MCF 10A (cell line): Measurements from ENCODE around the gene CALHM1. TPM values are rescaled to one million over a fixed set of nuclear protein-coding genes. Genes with fewer than 3 reads are reported as not detected.
"Not testable (repeated sequence)": the region's sequence is repeated elsewhere in the genome, so short reads cannot be mapped to it uniquely, and the experiment has no call there.

Experiments used
- BruUV-seq: library from RNA; stranded (reverse); fragments of 400-500 nt; replicated peaks from 2 replicates; lab custom pipeline; 2021; lab: Mats Ljungman, UMichigan
- CTCF ChIA-PET: fragments of 300-600 bp; sonication (Branson Sonifier 250); formaldehyde crosslinking; extraction: SDS; loops from one replicate; lab custom pipeline; 2021; ENCODE audit warnings: antibody characterized with exemption, inconsistent platforms; lab: Yijun Ruan, JAX
- POLR2A ChIA-PET: fragments of 300-600, 350-650 bp; sonication (Branson Sonifier 250); formaldehyde crosslinking; extraction: SDS; loops from one replicate; lab custom pipeline; 2020; ENCODE audit warnings: antibody characterized with exemption, inconsistent platforms; lab: Yijun Ruan, JAX
- DNase-seq: peaks from one replicate; pipeline ENCODE4 v3.0.0-alpha.2; 2018; ENCODE audit not compliant: unreplicated experiment
- H3K27ac Mint-ChIP-seq: one replicate; pipeline ENCODE4 v1.8.0; 2022; ENCODE audit warnings: mild to moderate bottlenecking, low read depth, mixed read lengths; ENCODE audit not compliant: unreplicated experiment
- H3K27me3 Mint-ChIP-seq: one replicate; pipeline ENCODE4 v1.8.0; 2022; ENCODE audit warnings: mixed read lengths; ENCODE audit not compliant: insufficient read depth, unreplicated experiment
- H3K36me3 Mint-ChIP-seq: one replicate; pipeline ENCODE4 v1.8.0; 2022; ENCODE audit warnings: mild to moderate bottlenecking, moderate library complexity, mixed read lengths; ENCODE audit not compliant: insufficient read depth, unreplicated experiment
- H3K4me1 Mint-ChIP-seq: one replicate; pipeline ENCODE4 v1.8.0; 2022; ENCODE audit warnings: mixed read lengths; ENCODE audit not compliant: insufficient read depth, unreplicated experiment
- H3K4me3 Mint-ChIP-seq: one replicate; pipeline ENCODE4 v1.8.0; 2022; ENCODE audit warnings: mild to moderate bottlenecking, moderate library complexity, mixed read lengths; ENCODE audit not compliant: unreplicated experiment
- H3K9me3 Mint-ChIP-seq: one replicate; pipeline ENCODE4 v1.8.0; 2022; ENCODE audit warnings: mixed read lengths; ENCODE audit not compliant: unreplicated experiment
- CTCF ChIP-seq: fragments of 200-600 bp; IDR thresholded peaks from one replicate; pipeline ENCODE4 v1.8.0; 2022; ENCODE audit warnings: antibody characterized with exemption, mild to moderate bottlenecking; ENCODE audit not compliant: unreplicated experiment
- intact Hi-C: fragments of 100-400 bp; cut with micrococcal nuclease; formaldehyde crosslinking; loops from 2 replicates; pipeline ENCODE4 v1.14.1; 2022
- total RNA-seq: library from RNA; stranded (reverse); gene quantifications from 2 replicates; pipeline ENCODE4 v1.2.3, GENCODE V29; 2022

The CALHM1 gene
- total RNA-seq, 1 experiment from 2014 or later = not detected

GRCh38 chr10:103486635-103487409 lies 28.1 kb upstream of the CALHM1 start:
- not testable (repeated sequence) for H3K27ac Mint-ChIP-seq, H3K9me3 Mint-ChIP-seq, H3K36me3 Mint-ChIP-seq, BruUV-seq, DNase-seq, H3K4me3 Mint-ChIP-seq, H3K27me3 Mint-ChIP-seq
- CTCF ChIA-PET = interaction anchor here (0.5 to 3.1 kb wide), 9 partner anchors 12 to 217 kb away, joined by 3 to 48 read pairs (median 7); no protein-coding TSS in a partner anchor
- H3K4me1 Mint-ChIP-seq = peaks cover 12% of the 10 kb centered on the region
- intact Hi-C loops = loop anchor here (5.0 to 10.0 kb wide), 2 partner anchors 422 to 570 kb away; partner anchors contain the start of gene CNNM2
- POLR2A ChIA-PET = interaction anchor here (1.8 kb wide), 1 partner anchor 36 kb away, joined by 7 read pairs; no protein-coding TSS in a partner anchor

GRCh38 chr10:103481974-103482531 lies 23.4 kb upstream of the CALHM1 start:
- POLR2A ChIA-PET = no interaction called here
- Mint-ChIP-seq H3K27me3 (no peaks in the 10 kb centered on the region), H3K27ac (no peak overlapping the region), H3K4me1 (peaks cover 9% of the 10 kb centered on the region), H3K36me3 (no peaks in the 10 kb centered on the region), H3K9me3 (no peaks in the 10 kb centered on the region), H3K4me3 (no peak overlapping the region)
- intact Hi-C loops = loop anchor here (5.0 to 10.0 kb wide), 3 partner anchors 35 to 645 kb away; partner anchors contain the start of gene CYP17A1
- CTCF ChIA-PET = interaction anchor here (1.7 kb wide), 1 partner anchor 65 kb away, joined by 16 read pairs; no protein-coding TSS in a partner anchor
- peak; percentile 78 for DNase-seq
- TF ChIP-seq CTCF = peak; percentile 46
- no TSS peak for BruUV-seq

- CTCF ChIA-PET = interaction anchor here (0.6 to 1.6 kb wide), 6 partner anchors 9 to 116 kb away, joined by 3 to 10 read pairs (median 4); no protein-coding TSS in a partner anchor
- BruUV-seq = no TSS peak
- POLR2A ChIA-PET = interaction anchor here (0.7 kb wide), 2 partner anchors 10 to 751 kb away, joined by 3 read pairs; no protein-coding TSS in a partner anchor
- H3K27me3 Mint-ChIP-seq = no peaks in the 10 kb centered on the region
- no peaks in the 10 kb centered on the region for H3K9me3 Mint-ChIP-seq
- H3K27ac Mint-ChIP-seq = no peak overlapping the region
- H3K36me3 Mint-ChIP-seq = no peaks in the 10 kb centered on the region
- no peak overlapping the region for H3K4me3 Mint-ChIP-seq
- intact Hi-C loops = loop anchor here (5.0 to 10.0 kb wide), 3 partner anchors 33 to 643 kb away; partner anchors contain the start of gene CYP17A1
- H3K4me1 Mint-ChIP-seq = peaks cover 9% of the 10 kb centered on the region
- TF ChIP-seq CTCF = no peak
- DNase-seq = peak; percentile 26
Measured at GRCh38 chr10:103480521-103480920, 21.8 kb upstream of the CALHM1 start.

- no TSS peak for BruUV-seq
- Mint-ChIP-seq H3K27ac (no peak within 1 kb of the TSS), H3K27me3 (no peaks in the 10 kb centered on the region), H3K4me3 (no peak within 1 kb of the TSS), H3K9me3 (no peaks in the 10 kb centered on the region), H3K36me3 (no peaks in the 10 kb centered on the region), H3K4me1 (peaks cover 9% of the 10 kb centered on the region)
- peak; percentile 57 for DNase-seq
- TF ChIP-seq CTCF = no peak
- POLR2A ChIA-PET = interaction anchor here (0.7 to 1.2 kb wide), 2 partner anchors 28 to 112 kb away, joined by 3 to 6 read pairs; partner anchors contain the start of gene TAF5
- intact Hi-C loops = no loop called here
- CTCF ChIA-PET = interaction anchor here (0.6 to 0.7 kb wide), 2 partner anchors 13 to 90 kb away, joined by 3 to 5 read pairs; no protein-coding TSS in a partner anchor
Measured at GRCh38 chr10:103479135-103479534, 20.4 kb upstream of the CALHM1 start, which contains the start of gene CALHM3. TSS of gene CALHM3 (minus strand) at chr10:103479240. CDS start at chr10:103479032, 208 bp downstream.
